HG03095 (cell line): ENCODE results near the gene AQP12A.
"Not testable (repeated sequence)": the region's sequence is repeated elsewhere in the genome, so short reads cannot be mapped to it uniquely, and the experiment has no call there.

Source experiments
- ATAC-seq: cut with Tn5 transposase; IDR thresholded peaks from one replicate; pipeline ENCODE4 v1.9.1; 2021; ENCODE audit warnings: moderate library complexity; ENCODE audit not compliant: unreplicated experiment

The AQP12A gene

GRCh38 chr2:240655931-240656886 is 35.5 kb upstream of the AQP12A start:
- peak; percentile 68 for ATAC-seq

GRCh38 chr2:240659883-240660282 is 31.8 kb upstream of the AQP12A start:
- ATAC-seq: not testable (repeated sequence)

DNA sequence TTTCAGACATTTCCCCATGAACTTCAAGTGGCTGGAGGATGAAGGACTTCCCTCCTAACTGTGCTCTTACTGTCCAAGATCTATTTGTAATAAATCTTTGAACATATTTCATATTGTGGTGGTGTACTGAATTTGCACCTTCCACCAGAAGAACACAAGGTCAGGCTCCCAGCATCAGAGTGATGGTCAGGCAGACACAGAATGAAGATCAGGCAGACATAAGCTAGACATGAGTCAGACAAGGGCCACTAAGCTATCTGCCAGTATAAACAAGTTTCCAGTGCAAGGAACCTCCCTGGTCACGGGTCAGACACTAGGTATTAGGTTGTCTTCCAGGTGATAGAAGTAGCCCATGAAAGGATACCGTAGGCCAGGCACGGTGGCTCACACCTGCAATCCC is 29.0 kb upstream of the AQP12A start:
- ATAC-seq: no peak

DNA sequence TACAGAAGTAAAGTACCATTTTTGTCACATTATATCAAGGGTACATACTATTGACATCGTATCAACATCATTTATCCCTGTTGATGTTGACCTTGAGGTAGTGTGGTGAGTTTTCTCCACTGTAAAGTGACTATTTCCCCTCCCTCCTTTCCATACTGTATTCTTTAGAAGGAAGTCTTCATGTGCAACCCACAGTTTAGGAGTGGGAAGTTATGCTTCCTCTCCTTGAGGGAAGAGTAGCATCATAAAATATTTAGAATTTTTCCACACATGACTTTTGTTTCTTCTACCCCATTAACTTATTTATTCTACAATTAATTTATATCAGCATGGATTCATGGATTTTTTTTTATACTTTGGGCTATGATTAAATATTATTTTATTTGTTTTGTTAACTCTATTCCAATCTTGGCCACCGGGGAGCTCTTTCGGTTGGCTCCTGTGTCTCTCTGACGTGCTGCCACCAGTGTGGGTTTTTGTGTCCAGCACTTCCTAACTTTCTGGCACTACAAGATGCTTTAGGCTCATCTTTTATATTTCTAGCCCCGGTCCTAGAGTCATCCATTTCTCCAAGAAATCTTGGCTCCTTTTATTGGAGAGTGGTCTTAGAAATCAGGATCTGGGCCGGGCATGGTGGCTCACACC is 28.0 kb upstream of the AQP12A start:
- ATAC-seq: no peak

DNA sequence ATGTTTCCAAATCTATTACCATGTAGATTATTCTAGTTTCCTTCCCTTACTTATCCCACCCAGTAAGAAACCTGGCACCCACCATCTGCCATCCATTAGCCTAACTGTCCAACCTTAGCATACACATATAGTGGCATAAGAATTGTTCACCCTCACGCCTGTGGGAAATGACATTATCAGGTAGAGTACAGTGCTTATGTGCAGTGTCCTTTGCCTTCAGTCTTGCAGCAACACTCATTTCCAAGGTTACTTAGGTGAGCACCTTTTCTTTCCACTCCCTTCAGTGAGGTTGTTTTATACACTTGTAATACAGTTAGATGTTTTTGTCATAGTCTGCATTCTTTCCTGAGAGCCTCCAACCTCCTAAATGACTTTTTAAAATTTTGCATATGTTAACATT is 27.0 kb upstream of the AQP12A start:
- ATAC-seq: no peak

DNA sequence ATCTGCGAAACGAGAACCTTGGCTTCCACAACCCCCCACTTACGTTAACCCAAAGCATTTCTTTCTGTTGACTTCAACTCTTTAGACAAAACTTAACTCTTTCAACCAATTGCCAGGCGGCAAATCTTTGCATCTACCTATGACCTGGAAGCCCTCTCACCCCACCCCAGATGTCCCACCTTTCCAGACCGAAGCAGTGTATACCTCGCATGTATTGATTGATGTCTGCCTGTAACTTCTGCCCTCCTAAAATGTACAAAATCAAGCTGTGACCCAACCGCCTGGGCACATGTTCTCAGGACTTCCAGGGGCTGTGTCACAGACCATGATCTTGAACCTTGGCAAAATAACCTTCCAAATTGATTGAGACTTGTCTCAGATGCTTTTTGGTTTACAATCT is 21.3 kb upstream of the AQP12A start:
- no peak for ATAC-seq

GRCh38 chr2:240670950-240671349 is 20.7 kb upstream of the AQP12A start:
- no peak for ATAC-seq

DNA sequence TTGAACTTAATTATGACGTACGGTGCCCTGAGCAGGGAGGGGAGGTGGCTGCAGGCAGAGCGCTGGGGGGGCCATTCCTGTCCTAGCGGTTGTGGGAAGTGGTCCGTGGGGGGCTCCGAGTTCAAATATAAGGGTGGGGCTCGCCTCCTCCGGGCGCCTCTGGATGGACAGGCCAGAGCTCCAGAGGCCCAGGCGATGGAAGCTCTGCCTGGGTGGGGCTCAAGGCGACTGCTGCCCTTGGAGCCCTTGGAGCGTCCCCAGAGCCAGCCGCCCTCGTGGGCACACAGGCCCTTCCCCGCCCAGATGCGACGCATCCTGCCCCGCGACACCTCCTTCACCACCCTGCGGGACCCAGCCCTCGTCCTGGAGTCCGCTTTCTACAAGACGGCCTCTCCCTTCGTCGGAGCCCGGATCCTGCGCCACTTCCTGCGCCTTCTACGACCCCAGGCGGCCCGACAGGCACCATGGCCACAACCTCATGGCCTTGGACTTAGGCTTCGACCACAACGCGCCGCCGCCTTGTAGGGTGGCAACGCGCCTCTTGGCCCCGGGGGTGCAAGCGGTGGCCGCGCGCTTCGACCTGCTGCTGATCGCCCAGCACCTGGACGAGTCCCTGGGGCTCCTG is 19.5 kb upstream of the AQP12A start:
- no peak for ATAC-seq

GRCh38 chr2:240672701-240673190 is 18.9 kb upstream of the AQP12A start:
- ATAC-seq: no peak

DNA sequence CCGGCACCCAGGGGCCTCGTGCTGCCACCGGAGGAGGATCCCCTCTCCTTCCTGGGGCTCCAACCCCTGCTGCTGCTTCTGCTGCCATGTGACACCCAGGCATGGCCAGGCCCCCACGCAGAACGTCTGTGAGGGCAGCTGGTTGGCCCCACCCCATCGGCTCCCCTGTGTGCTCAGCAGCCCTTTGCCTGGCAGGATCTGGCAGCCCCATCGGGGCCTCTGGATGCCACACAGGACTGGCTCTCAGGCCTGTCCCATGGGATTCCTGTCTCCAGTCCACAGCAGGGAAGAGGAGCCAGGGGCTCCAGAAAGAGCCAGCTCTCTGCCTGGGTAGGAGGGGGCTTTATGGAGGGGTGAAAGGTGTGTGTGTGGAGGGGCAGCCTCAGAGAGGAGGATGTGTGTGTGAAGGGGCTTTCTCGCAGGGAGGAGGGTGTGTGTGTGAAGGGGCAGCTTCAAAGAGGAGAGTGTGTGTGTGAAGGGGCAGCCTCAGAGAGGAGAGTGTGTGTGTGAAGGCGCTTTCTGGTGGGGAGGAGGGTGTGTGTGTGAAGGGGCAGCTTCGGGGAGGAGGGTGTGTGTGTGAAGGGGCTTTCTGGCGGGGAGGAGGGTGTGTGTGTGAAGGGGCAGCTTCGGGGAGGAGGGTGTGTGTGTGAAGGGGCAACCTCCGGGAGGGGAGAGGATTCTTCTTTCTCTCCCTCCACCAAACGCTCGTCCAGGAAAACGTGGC is 17.0 kb upstream of the AQP12A start:
- ATAC-seq: not testable (repeated sequence)

DNA sequence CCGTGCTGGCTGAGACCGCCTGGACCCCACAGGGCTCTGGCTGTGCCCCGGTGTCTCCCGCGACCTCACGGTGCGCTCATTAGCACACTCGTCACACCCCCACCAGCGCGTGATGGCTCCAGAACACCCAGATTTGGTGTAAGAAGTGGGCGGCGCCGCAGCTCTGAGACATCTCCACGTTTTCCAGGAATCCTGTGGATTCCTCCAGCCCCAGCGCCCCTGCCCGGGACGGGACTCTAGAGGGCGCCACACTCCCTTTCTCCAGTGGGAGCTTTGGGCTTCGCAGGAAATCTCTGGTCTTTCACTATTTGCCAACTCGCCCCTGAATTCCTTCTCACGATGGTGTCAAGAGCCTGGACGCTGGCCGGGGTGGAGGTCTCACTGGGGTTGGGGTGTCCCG is 16.3 kb upstream of the AQP12A start:
- not testable (repeated sequence) for ATAC-seq

DNA sequence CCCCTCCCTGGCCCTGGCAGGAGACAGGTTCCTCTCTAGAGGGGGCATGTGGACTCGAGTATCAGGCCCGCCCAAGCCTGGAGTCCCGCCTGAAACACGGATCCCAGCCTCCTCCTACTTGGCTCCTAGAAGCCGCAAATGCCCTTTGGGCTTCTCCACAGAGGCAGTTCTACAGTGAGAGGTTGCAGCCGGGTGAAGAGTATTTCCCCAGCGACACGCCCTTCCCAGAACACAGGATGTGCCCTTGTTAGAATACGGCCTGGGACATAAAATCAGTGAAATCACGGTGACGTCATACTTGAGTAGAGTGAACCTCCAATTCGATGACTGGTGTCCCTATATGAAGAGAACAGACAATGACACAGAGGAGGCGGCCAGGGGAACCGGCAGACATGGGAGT is 13.6 kb upstream of the AQP12A start:
- ATAC-seq: not testable (repeated sequence)

GRCh38 chr2:240678909-240679308 is 12.8 kb upstream of the AQP12A start:
- ATAC-seq: not testable (repeated sequence)

- not testable (repeated sequence) for ATAC-seq
Measured at GRCh38 chr2:240680185-240680584, 11.5 kb upstream of the AQP12A start.

DNA sequence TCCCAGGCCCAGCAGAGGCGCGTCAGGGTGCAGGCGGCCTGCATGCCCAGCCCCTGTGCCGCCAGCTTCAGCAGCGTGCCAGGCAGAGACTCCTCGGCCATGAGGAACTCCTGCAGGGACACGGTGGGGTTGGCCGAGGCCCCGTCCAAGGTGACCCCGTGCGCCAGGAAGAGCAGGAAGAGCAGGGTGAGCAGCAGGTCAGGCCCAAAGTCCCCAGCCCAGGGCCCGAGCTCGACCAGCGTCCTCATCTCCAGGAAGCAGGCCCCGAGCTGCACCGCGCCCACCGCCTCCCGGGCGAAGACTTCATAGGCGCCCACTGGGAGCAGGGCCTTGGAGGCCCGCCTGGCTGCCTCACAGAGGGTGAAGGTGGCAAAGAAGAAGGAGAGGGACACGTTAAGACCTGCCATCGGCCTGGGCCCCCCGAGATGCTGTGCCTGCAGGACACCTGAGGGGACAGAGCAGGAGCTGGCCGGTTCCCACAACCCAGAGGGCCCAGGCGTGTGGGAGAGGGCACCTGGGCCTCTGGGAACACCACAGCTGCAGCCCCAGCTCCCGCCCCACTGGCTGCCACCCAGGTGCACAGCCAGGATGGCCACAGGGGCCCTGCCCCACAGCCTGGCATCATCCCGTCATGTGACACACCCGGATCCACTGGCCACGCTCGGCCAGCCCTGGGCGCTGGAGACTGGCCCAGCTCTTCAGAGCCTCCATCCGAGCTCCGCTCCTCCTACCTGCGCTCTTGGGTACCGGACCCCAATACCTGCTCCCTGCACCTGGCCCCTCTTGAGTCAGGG is 9.0 kb upstream of the AQP12A start, which contains the start of gene AQP12B:
TSS of gene AQP12B (minus strand) at position 455 of the 794 bp plus-strand sequence. CDS start at position 407, 48 bp downstream.
- not testable (repeated sequence) for ATAC-seq

GRCh38 chr2:240683329-240683979 is 8.2 kb upstream of the AQP12A start:
- not testable (repeated sequence) for ATAC-seq

GRCh38 chr2:240683980-240684728 is 7.5 kb upstream of the AQP12A start:
- not testable (repeated sequence) for ATAC-seq

GRCh38 chr2:240685771-240686371 is 5.8 kb upstream of the AQP12A start:
- ATAC-seq: no peak
